HepG2 (cell line): ENCODE results near the gene ADAMTS18. TPM values are rescaled to one million over a fixed set of nuclear protein-coding genes. Genes with fewer than 3 reads are reported as not detected.

Source experiments
- ATAC-seq: fragments of 200-7000 bp; cut with Tn5 transposase; 3 replicates; pipeline ENCODE4 v1.9.1; 2020; ENCODE audit warnings: mild to moderate bottlenecking, moderate library complexity
- BruUV-seq: library from RNA; stranded (reverse); fragments of 400-500 nt; replicated peaks from 2 replicates; lab custom pipeline; 2021; lab: Mats Ljungman, UMichigan
- CTCF ChIA-PET: fragments of 300-600 bp; formaldehyde crosslinking; extraction: SDS; loops from one replicate; lab custom pipeline; 2021; ENCODE audit warnings: low total read pairs, inconsistent platforms, low intra/inter-chr PET ratio; lab: Yijun Ruan, JAX
- POLR2A ChIA-PET: fragments of 350-600 bp; sonication (Branson Sonifier 250); formaldehyde crosslinking; loops from one replicate; lab custom pipeline; 2020; ENCODE audit warnings: antibody characterized with exemption, inconsistent platforms; lab: Yijun Ruan, JAX
- DNase-seq: peaks from one replicate; pipeline ENCODE4 v3.0.0-alpha.2; 2015; ENCODE audit warnings: low spot score
- FAIRE-seq: peaks from 3 replicates; lab custom pipeline; 2011; peaks lifted over from hg19 to GRCh38; lab: Jason Lieb, UNC
- H2AFZ ChIP-seq: one replicate; pipeline ENCODE4 v1.6.1; 2011; ENCODE audit warnings: low read length, inconsistent platforms
- H3K27ac ChIP-seq: fragments of 300-600 bp; 3 replicates; pipeline ENCODE4 v1.8.0; 2011; ENCODE audit warnings: mixed run types, mild to moderate bottlenecking, mixed read lengths, low read length, inconsistent platforms; ENCODE audit not compliant: insufficient read depth; ENCODE audit errors: extremely low read length
- H3K27me3 ChIP-seq, 2 experiments: fragments of 200-600 bp in 1 of 2; 2 replicates in 1 of 2; 3 replicates in 1 of 2; pipeline versions ENCODE4 v1.6.0 to v1.8.0; 2011; ENCODE audit warnings: low read length in 2 of 2, mild to moderate bottlenecking in 2 of 2, moderate library complexity in 2 of 2, inconsistent platforms in 1 of 2; ENCODE audit not compliant: insufficient read depth in 2 of 2, control insufficient read depth in 1 of 2
- H3K36me3 ChIP-seq, 2 experiments: fragments of 200-600 bp in 1 of 2; replicated peaks in 1 of 2; 2 replicates in 1 of 2; 3 replicates in 1 of 2; pipeline versions ENCODE4 v1.5.1 to v1.8.0; 2011; ENCODE audit warnings: low read length in 2 of 2, inconsistent platforms in 1 of 2; ENCODE audit not compliant: insufficient read depth in 2 of 2, control insufficient read depth in 1 of 2
- H3K4me1 ChIP-seq: 2 replicates; pipeline ENCODE4 v1.5.1; 2012; ENCODE audit warnings: low read length, inconsistent platforms; ENCODE audit not compliant: insufficient read depth
- H3K4me2 ChIP-seq: 2 replicates; pipeline ENCODE4 v1.6.0; 2011; ENCODE audit warnings: low read depth, low read length, inconsistent platforms
- H3K4me3 ChIP-seq, 3 experiments: fragments of 200-600 bp in 1 of 3; sonication (generic), shearing (Covaris generic) in 1 of 3; replicated peaks in 1 of 3; 2 replicates each; pipeline ENCODE4 v1.5.1; 2011 to 2016; ENCODE audit warnings: low read length in 3 of 3, inconsistent platforms in 2 of 3, low read depth in 2 of 3, mild to moderate bottlenecking in 2 of 3, control low read depth in 1 of 3, mixed read lengths in 1 of 3; ENCODE audit not compliant: insufficient read depth in 1 of 3
- H3K79me2 ChIP-seq: one replicate; pipeline ENCODE4 v1.6.1; 2011; ENCODE audit warnings: low read length, inconsistent platforms; ENCODE audit not compliant: insufficient read depth
- H3K9ac ChIP-seq: 2 replicates; pipeline ENCODE4 v1.6.0; 2011; ENCODE audit warnings: mild to moderate bottlenecking, low read depth, low read length, inconsistent platforms; ENCODE audit not compliant: insufficient read depth
- H3K9me3 ChIP-seq: 2 replicates; pipeline ENCODE4 v1.5.1; 2012; ENCODE audit warnings: mild to moderate bottlenecking, low read length
- H4K20me1 ChIP-seq: 2 replicates; pipeline ENCODE4 v1.6.0; 2011; ENCODE audit warnings: inconsistent platforms, mild to moderate bottlenecking, low read length, moderate library complexity; ENCODE audit not compliant: insufficient read depth
- GMEB2 ChIP-seq: IDR thresholded peaks from 2 replicates; pipeline ENCODE4 v1.6.1; 2016; ENCODE audit warnings: missing biosample characterization, missing genetic modification reagents, low read depth
- MTF2 ChIP-seq: sonication (generic); formaldehyde crosslinking; IDR thresholded peaks from 2 replicates; pipeline ENCODE4 v1.5.0; 2020; ENCODE audit warnings: missing genetic modification reagents, borderline replicate concordance
- NRL ChIP-seq: sonication (generic); formaldehyde crosslinking; IDR thresholded peaks from 2 replicates; pipeline ENCODE4 v1.5.0; 2020; ENCODE audit warnings: missing genetic modification reagents, mild to moderate bottlenecking, moderate library complexity, borderline replicate concordance
- RFXAP ChIP-seq: sonication (generic); formaldehyde crosslinking; IDR thresholded peaks from 2 replicates; pipeline ENCODE4 v1.4.0; 2020; ENCODE audit warnings: missing genetic modification reagents, borderline replicate concordance
- SMAD3 ChIP-seq: sonication (generic); formaldehyde crosslinking; IDR thresholded peaks from 2 replicates; pipeline ENCODE4 v1.4.0; 2020; ENCODE audit warnings: missing genetic modification reagents
- SMARCE1 ChIP-seq: fragments of 450-650 bp; IDR thresholded peaks from 2 replicates; pipeline ENCODE4 v1.6.1; 2017; ENCODE audit warnings: borderline replicate concordance
- SRF ChIP-seq: IDR thresholded peaks from 2 replicates; pipeline ENCODE4 v1.6.1; 2011; ENCODE audit warnings: mild to moderate bottlenecking, low read depth, low read length, moderate library complexity
- ZNF230 ChIP-seq: sonication (generic); formaldehyde crosslinking; IDR thresholded peaks from 2 replicates; pipeline ENCODE4 v1.4.0; 2020; ENCODE audit warnings: mild to moderate bottlenecking, missing genetic modification reagents
- ZNF343 ChIP-seq: sonication (generic); formaldehyde crosslinking; IDR thresholded peaks from 2 replicates; pipeline ENCODE4 v1.4.0; 2020; ENCODE audit warnings: mild to moderate bottlenecking, missing genetic modification reagents
- WGBS: methylation state at CpG from one replicate; pipeline ENCODE4 v1.1.6; 2017; ENCODE audit warnings: low lambda C conversion rate; 5-methylcytosine and 5-hydroxymethylcytosine counted together
- in situ Hi-C: cut with HindIII; loops from 2 replicates; pipeline ENCODE4 v1.10.0; 2017; ENCODE audit warnings: low pct_unique_long_range_greater_than_20kb; ENCODE audit not compliant: extremely low pct_ligation_motif_present
- intact Hi-C: fragments of 100-400 bp; cut with micrococcal nuclease; formaldehyde crosslinking; loops from one replicate; pipeline ENCODE4 v1.10.0; 2022; ENCODE audit not compliant: unreplicated experiment
- polyA plus RNA-seq, 8 experiments: library from polyadenylated mRNA; depleted of rRNA in 3 of 8; stranded (reverse) in 7 of 8; unstranded in 1 of 8; fragments of >200 nt; fragmentation: Illumina TruSeq in 4 of 8; extraction: Trizol in 4 of 8; gene quantifications; 2 replicates each; pipeline versions ENCODE4 v1.2.1 to v1.2.3, GENCODE V29; 2011 to 2016; ENCODE audit warnings: low read depth in 4 of 8, missing spikeins in 1 of 8, mixed read lengths in 1 of 8; ENCODE audit not compliant: insufficient read depth in 1 of 8
- total RNA-seq, 5 experiments: library from RNA; depleted of rRNA; stranded (reverse); fragments of >200 nt; fragmentation: Illumina TruSeq; extraction: Trizol; gene quantifications; 2 replicates each; pipeline ENCODE4 v1.2.3, GENCODE V29; 2016; ENCODE audit warnings: low read depth in 1 of 5

The ADAMTS18 gene
- total and polyA plus RNA-seq, 2 of the 13 experiments (the other 11 are each of a cell fraction or from before 2014, with no cell fraction given), result 0.01 TPM; not detected in 1

- Histone ChIP-seq H3K4me1 (no peaks in the 10 kb centered on the region), H3K4me2 (no peak overlapping the region), H4K20me1 (no peaks in the 10 kb centered on the region), H3K36me3 (no peaks in the 10 kb centered on the region), H3K9me3 (0 out of 2 replicates have a peak, but pooled peaks cover 4% of the 10 kb centered on the region), H2AFZ (no peak overlapping the region), H3K9ac (no peak overlapping the region), H3K27me3 (peaks cover 0 to 5% of the 10 kb centered on the region in 2 experiments; a peak in 1 of 5 replicates), H3K4me3 (no peak overlapping the region), H3K79me2 (no peaks in the 10 kb centered on the region), H3K27ac (no peak overlapping the region)
- ChIA-PET CTCF (no interaction called here), POLR2A (no interaction called here)
- intact Hi-C loops (no loop called here), in situ Hi-C loops (no loop called here)
- 5% methylated on average over 2 of the region's 2 CpGs for WGBS
- ATAC-seq (no peak), FAIRE-seq (no peak), DNase-seq (no peak)
- BruUV-seq, result no TSS peak
- TF ChIP-seq SMAD3, result no peak
- no peak for TF ChIP-seq RFXAP (CRISPR knock-in tag)
- no peak for TF ChIP-seq ZNF343 (CRISPR knock-in tag)
- no peak for TF ChIP-seq MTF2
- TF ChIP-seq SRF, result no peak
These were observed 32.2 kb downstream of the ADAMTS18 start for GRCh38 chr16:77402672-77403071.

- no peak for ATAC-seq
These were observed 32.7 kb downstream of the ADAMTS18 start for GRCh38 chr16:77402118-77402517.

More at GRCh38 chr16:77402118-77402517, 32.7 kb downstream of the ADAMTS18 start:
- no peak for TF ChIP-seq SMARCE1
- TF ChIP-seq NRL (CRISPR knock-in tag), result no peak
- TF ChIP-seq GMEB2, result no peak
- TF ChIP-seq ZNF230 (CRISPR knock-in tag), result no peak
- Histone ChIP-seq H3K9ac (no peak overlapping the region), H3K79me2 (no peaks in the 10 kb centered on the region), H3K4me2 (no peak overlapping the region), H3K4me3 (no peak overlapping the region), H3K27me3 (peaks cover 0 to 5% of the 10 kb centered on the region in 2 experiments; a peak in 1 of 5 replicates), H3K36me3 (no peaks in the 10 kb centered on the region), H2AFZ (no peak overlapping the region), H3K4me1 (no peaks in the 10 kb centered on the region), H3K9me3 (0 out of 2 replicates have a peak, but pooled peaks cover under 1% of the 10 kb centered on the region), H4K20me1 (no peaks in the 10 kb centered on the region), H3K27ac (no peak overlapping the region)
- in situ Hi-C loops (no loop called here), intact Hi-C loops (no loop called here)
- BruUV-seq, result no TSS peak
- no peak for DNase-seq
- FAIRE-seq, result no peak
- 12% methylated on average over 6 of the region's 6 CpGs for WGBS
- CTCF ChIA-PET, result no interaction called here
- POLR2A ChIA-PET, result no interaction called here
